Astrocyte of the cerebellum (primary cell): ENCODE measurements around the gene SV2C.

Experiments used
- DNase-seq: peaks from one replicate; pipeline ENCODE4 v3.0.0-alpha.2; 2011; ENCODE audit warnings: low read depth
- H3K4me3 ChIP-seq: 2 replicates; pipeline ENCODE4 v1.5.1; 2011; ENCODE audit warnings: mild to moderate bottlenecking, low read depth, low read length, moderate library complexity
- in situ Hi-C: cut with HindIII; loops from 2 replicates; pipeline ENCODE4 v1.10.0; 2017; ENCODE audit warnings: low sequenced_read_pairs
- TF ChIP-seq, protein P1 (sequence below): IDR thresholded peaks from 2 replicates; pipeline ENCODE4 v1.5.1; 2012; ENCODE audit warnings: low read length, low read depth, moderate library complexity, mild to moderate bottlenecking; ENCODE audit errors: missing control alignments

SV2C gene

DNA sequence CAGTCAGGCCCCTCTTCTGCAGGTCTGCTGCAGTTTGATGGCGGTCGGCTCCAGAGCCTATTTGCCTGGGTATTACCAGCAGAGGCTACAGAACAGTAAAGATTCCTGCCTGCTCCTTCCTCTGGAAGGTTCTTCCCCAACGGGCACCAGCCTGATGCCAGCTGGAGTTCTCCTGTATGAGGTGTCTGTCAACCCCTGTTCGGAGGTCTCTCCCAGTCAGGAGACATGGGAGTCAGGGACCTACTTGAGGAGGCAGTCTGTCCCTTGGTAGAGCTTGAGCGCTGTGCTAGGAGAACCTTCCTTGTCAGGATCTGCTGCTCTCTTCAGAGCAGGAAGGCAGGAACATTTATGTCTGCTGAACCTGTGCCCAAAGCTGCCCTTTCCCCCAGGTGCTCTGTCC is 181.5 kb downstream of the SV2C start:
- in situ Hi-C loops, result no loop called here
- TF ChIP-seq, protein P1, sequence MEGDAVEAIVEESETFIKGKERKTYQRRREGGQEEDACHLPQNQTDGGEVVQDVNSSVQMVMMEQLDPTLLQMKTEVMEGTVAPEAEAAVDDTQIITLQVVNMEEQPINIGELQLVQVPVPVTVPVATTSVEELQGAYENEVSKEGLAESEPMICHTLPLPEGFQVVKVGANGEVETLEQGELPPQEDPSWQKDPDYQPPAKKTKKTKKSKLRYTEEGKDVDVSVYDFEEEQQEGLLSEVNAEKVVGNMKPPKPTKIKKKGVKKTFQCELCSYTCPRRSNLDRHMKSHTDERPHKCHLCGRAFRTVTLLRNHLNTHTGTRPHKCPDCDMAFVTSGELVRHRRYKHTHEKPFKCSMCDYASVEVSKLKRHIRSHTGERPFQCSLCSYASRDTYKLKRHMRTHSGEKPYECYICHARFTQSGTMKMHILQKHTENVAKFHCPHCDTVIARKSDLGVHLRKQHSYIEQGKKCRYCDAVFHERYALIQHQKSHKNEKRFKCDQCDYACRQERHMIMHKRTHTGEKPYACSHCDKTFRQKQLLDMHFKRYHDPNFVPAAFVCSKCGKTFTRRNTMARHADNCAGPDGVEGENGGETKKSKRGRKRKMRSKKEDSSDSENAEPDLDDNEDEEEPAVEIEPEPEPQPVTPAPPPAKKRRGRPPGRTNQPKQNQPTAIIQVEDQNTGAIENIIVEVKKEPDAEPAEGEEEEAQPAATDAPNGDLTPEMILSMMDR, result no peak
- DNase-seq, result no peak
- no peak overlapping the region for H3K4me3 ChIP-seq

DNA sequence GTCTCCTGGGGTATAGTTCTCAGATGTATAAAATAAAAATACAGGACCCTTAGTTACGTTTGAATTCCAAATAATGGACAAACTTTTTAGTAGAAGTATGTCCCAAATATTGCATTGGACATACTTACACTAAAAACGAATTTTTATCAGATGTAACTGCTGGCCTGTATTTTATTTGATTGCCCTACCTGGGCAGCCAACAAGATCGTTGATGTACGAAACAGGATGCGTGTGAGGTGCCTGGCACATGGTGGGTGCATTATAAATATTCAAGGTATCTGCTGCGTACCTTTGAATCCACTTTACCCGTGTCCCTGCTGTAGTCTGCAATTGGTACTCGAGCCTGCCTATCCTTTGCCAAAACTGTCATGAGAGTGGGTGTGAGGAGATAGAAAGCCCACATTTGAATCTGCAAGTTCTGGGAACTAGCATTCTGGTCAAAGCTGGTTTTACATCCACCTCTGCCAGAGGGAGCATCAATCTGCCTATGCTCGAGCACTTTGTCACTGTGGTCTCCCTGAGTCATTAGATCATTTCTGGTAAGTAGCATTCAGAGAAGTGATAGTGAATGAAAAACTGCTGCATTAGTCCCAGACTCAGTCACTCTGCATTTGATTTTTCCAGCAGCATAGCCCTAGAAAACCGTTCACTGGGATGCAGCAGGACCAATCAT is 186.2 kb downstream of the SV2C start:
- TF ChIP-seq, protein P1, result no peak
- in situ Hi-C loops, result no loop called here
- DNase-seq, result no peak
- H3K4me3 ChIP-seq, result no peak overlapping the region

DNA sequence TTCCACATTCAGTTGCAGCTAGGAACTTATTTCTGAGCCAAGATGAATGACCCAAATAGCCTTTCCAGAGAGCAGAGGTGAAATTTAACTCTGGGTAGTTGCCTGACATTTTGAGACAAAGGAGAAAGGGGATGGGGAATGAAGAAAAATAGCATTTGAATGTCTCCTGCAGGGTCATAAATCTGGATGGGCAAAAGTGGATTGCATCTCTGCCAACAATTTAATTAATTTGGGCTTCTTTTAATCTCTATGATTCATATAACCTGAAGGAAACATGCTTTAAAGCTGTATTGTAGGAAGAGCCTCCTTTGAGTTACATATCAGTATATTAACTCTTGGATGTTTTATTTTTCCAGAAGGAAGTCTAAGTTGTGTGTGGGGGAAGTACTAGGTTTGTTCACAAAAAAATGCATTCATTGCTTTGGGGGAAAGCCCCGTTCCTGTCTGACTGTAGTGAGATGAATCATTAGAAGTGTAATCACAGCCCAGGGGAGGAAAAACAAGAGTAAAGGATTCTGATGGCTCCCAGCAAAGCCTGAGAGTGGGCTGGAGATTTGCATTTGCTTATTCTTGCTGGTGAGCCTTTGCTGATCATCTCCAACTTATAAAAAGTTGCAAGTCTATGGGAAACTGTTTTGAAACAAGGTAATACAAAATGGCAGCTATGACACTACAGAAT is 186.9 kb downstream of the SV2C start:
- TF ChIP-seq, protein P1, result no peak
- no peak overlapping the region for H3K4me3 ChIP-seq
- in situ Hi-C loops, result loop anchor here (5.0 kb wide), 1 partner anchor 73 kb away; no protein-coding TSS in a partner anchor
- no peak for DNase-seq

DNA sequence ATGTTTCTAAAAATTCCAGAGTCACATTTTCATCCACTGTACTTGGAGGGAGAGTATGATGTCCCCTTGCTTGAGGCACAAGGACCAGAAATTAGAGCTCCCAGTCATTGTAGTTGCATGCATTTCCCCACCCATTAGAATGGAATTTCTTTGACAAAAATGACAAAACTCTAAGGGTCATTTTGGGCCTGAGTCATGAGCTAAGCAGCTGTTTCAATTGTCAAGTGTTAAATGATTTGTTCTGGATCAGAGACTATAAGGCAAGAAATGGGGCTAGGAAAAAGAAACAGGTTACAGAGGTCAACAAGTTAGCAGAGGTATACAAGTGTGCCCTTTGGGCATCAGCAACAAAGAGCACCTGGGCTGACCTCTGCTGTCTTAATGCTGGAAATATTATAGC is 188.7 kb downstream of the SV2C start:
- in situ Hi-C loops, result loop anchor here (5.0 kb wide), 1 partner anchor 75 kb away; no protein-coding TSS in a partner anchor
- DNase-seq, result no peak

DNA sequence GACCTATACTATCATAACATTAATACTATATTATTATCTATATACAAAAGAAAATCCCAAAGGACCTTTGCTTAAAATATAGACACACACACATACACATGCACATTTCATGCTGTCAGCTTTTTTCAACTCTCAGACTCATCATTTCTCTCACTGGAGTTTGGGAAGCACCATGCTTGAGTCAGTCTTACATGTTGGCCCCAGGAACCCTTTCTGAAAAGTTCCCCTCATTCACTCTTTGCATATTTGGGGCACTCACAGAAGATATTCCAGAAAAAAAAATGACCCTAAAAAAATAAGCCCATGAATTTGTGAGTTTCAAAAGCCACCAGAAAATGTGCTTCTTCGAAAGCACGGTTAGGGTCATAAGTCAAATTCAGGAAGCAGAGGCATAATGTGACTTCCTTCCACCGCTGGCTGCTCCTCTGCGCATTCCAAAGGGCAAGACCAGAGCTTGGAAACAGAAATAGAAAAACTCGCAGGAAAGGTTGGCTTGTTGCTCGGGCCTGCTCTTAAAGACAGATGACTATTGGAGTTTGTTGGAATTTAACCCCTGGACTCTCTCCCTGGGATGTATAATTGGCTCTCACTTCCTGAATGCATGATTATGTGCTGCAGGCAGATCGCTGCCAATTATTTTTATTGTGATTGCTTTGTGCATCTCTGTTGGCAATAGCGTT is 190.2 kb downstream of the SV2C start:
- no peak overlapping the region for H3K4me3 ChIP-seq
- in situ Hi-C loops, result loop anchor here (5.0 kb wide), 1 partner anchor 76 kb away; no protein-coding TSS in a partner anchor
- DNase-seq, result no peak
- TF ChIP-seq, protein P1, result no peak

More for the DNA sequence above, 188.7 kb downstream of the SV2C start:
- TF ChIP-seq, protein P1, result no peak
- no peak overlapping the region for H3K4me3 ChIP-seq

DNA sequence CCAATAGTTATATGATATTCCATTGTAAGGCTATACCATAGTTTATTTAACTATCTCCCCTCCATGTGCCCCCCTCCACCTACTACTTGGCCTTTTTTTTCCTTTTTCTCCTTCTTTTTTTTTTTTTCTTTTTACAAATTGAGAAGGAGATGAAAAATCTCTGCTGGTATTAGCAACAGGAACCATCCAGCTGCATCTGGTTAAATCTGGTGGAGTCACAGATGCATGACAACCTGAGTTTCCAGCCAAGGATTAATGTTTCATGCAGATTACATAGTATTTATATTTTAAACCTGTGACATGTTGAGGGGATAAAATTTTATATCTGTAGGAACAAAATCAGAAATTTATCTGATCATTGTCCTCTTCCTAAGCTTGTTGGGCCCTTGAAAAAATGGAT is 191.4 kb downstream of the SV2C start:
- DNase-seq, result no peak
- in situ Hi-C loops, result loop anchor here (5.0 kb wide), 1 partner anchor 77 kb away; no protein-coding TSS in a partner anchor
- H3K4me3 ChIP-seq, result no peak overlapping the region
- TF ChIP-seq, protein P1, result no peak
